ENCODE data around the gene CMIP.

The CMIP gene

GRCh38 chr16:81627024-81627423, 182.4 kb downstream of the CMIP start:
- Histone ChIP-seq H3K36me3 (peaks cover 38% of the 10 kb centered on the region), H3K27me3 (no peaks in the 10 kb centered on the region), H3K4me1 (ENCODE audit: control insufficient read depth in 1 of 2, insufficient read depth in 1 of 2, low read depth in 1 of 2, low read length in 1 of 2) (peaks cover 2 to 3% of the 10 kb centered on the region in 2 experiments), H3K4me3 (ENCODE audit: low read depth in 1 of 2, low read length in 1 of 2) (no peak overlapping the region), H3K27ac (no peak overlapping the region), H3K9me3 (no peaks in the 10 kb centered on the region)
- TF ChIP-seq CTCF (IDR thresholded peaks at IDR 0.05), result no peak

- H3K27ac ChIP-seq, result no peak overlapping the region
- TF ChIP-seq CTCF (IDR thresholded peaks at IDR 0.05), result no peak
- no peaks in the 10 kb centered on the region for H3K9me3 ChIP-seq
- no peak overlapping the region for H3K4me3 ChIP-seq (ENCODE audit: low read depth in 1 of 2, low read length in 1 of 2)
- peaks cover 30% of the 10 kb centered on the region for H3K36me3 ChIP-seq
- H3K4me1 ChIP-seq (ENCODE audit: control insufficient read depth in 1 of 2, insufficient read depth in 1 of 2, low read depth in 1 of 2, low read length in 1 of 2), result peaks cover 9 to 10% of the 10 kb centered on the region in 2 experiments
- no peaks in the 10 kb centered on the region for H3K27me3 ChIP-seq
Observed at GRCh38 chr16:81627729-81628244, 183.2 kb downstream of the CMIP start.

GRCh38 chr16:81629034-81629802, 184.6 kb downstream of the CMIP start:
- H3K36me3 ChIP-seq, result peaks cover 23% of the 10 kb centered on the region
- H3K27ac ChIP-seq, result peak overlapping the region; percentile 16
- H3K27me3 ChIP-seq, result no peaks in the 10 kb centered on the region
- H3K9me3 ChIP-seq, result no peaks in the 10 kb centered on the region
- no peak for TF ChIP-seq CTCF (IDR thresholded peaks at IDR 0.05)
- H3K4me1 ChIP-seq (ENCODE audit: control insufficient read depth in 1 of 2, insufficient read depth in 1 of 2, low read depth in 1 of 2, low read length in 1 of 2), result peaks cover 16 to 21% of the 10 kb centered on the region in 2 experiments
- H3K4me3 ChIP-seq (ENCODE audit: low read depth in 1 of 2, low read length in 1 of 2), result no peak overlapping the region

- Histone ChIP-seq H3K27me3 (no peaks in the 10 kb centered on the region), H3K36me3 (peaks cover 17% of the 10 kb centered on the region), H3K4me1 (ENCODE audit: control insufficient read depth in 1 of 2, insufficient read depth in 1 of 2, low read depth in 1 of 2, low read length in 1 of 2) (peaks cover 20 to 21% of the 10 kb centered on the region in 2 experiments), H3K4me3 (ENCODE audit: low read depth in 1 of 2, low read length in 1 of 2) (no peak overlapping the region), H3K9me3 (no peaks in the 10 kb centered on the region), H3K27ac (no peak overlapping the region)
- TF ChIP-seq CTCF (IDR thresholded peaks at IDR 0.05), result no peak
Observed at GRCh38 chr16:81629896-81630634, 185.5 kb downstream of the CMIP start.

GRCh38 chr16:81630635-81631031, 186.0 kb downstream of the CMIP start:
- Histone ChIP-seq H3K27me3 (no peaks in the 10 kb centered on the region), H3K4me1 (ENCODE audit: control insufficient read depth in 1 of 2, insufficient read depth in 1 of 2, low read depth in 1 of 2, low read length in 1 of 2) (peaks cover 17 to 21% of the 10 kb centered on the region in 2 experiments), H3K4me3 (ENCODE audit: low read depth in 1 of 2, low read length in 1 of 2) (no peak overlapping the region), H3K36me3 (peaks cover 11% of the 10 kb centered on the region), H3K9me3 (no peaks in the 10 kb centered on the region), H3K27ac (peak overlapping the region; percentile 46)
- no peak for TF ChIP-seq CTCF (IDR thresholded peaks at IDR 0.05)
